Heart right ventricle (tissue), 16 donors: ENCODE measurements around the gene TMEM147. TPM values are rescaled to one million over a fixed set of nuclear protein-coding genes. Genes with fewer than 3 reads are reported as not detected.
A peak's percentile ranks its signal among the peaks of the same experiment; 100 is the strongest.

Experiments used
- ATAC-seq, 8 donors: fragments of 200-7000 bp; cut with Tn5 transposase; one replicate each; pipeline ENCODE4 v1.9.1; 2020; ENCODE audit warnings: mild to moderate bottlenecking in 8 of 8, moderate library complexity in 8 of 8, moderate number of reproducible peaks in 1 of 8
- DNase-seq, 2 donors: peaks; one replicate each; pipeline ENCODE4 v3.0.0-alpha.2; 2020
- H3K27ac ChIP-seq, 10 donors: fragments of 200-600 bp; sonication (generic) in 2 of 10; one replicate each; pipeline versions ENCODE4 v1.5.0 to v1.8.0; 2020 to 2022; ENCODE audit warnings: mild to moderate bottlenecking in 3 of 10
- H3K27me3 ChIP-seq, 7 donors: fragments of 200-600 bp; one replicate each; pipeline ENCODE4 v1.8.0; 2021 to 2022; ENCODE audit warnings: mild to moderate bottlenecking in 2 of 7
- H3K36me3 ChIP-seq, 9 donors: fragments of 200-600 bp; sonication (generic) in 1 of 9; one replicate each; pipeline versions ENCODE4 v1.5.0 to v1.8.0; 2020 to 2022; ENCODE audit warnings: mild to moderate bottlenecking in 2 of 9
- H3K4me1 ChIP-seq, 9 donors: fragments of 200-600 bp; sonication (generic) in 1 of 9; one replicate each; pipeline versions ENCODE4 v1.5.0 to v1.8.0; 2020 to 2022; ENCODE audit warnings: mild to moderate bottlenecking in 4 of 9
- H3K4me3 ChIP-seq, 10 donors: fragments of 200-600 bp; sonication (generic) in 2 of 10; one replicate each; pipeline versions ENCODE4 v1.5.0 to v1.8.0; 2020 to 2022; ENCODE audit warnings: mild to moderate bottlenecking in 7 of 10, moderate library complexity in 2 of 10
- H3K9me3 ChIP-seq, 11 donors: fragments of 200-600 bp in 10 of 11; sonication (generic) in 2 of 11; one replicate each; pipeline versions ENCODE4 v1.5.0 to v1.8.0; 2013 to 2022; ENCODE audit warnings: mild to moderate bottlenecking in 2 of 11, control low read depth in 1 of 11, moderate library complexity in 1 of 11
- CTCF ChIP-seq, 9 donors: fragments of 200-600 bp; sonication (generic) in 2 of 9; IDR thresholded peaks; one replicate each; pipeline versions ENCODE4 v1.5.0 to v1.8.0; 2021 to 2022; ENCODE audit warnings: antibody characterized with exemption in 9 of 9, mild to moderate bottlenecking in 5 of 9, moderate library complexity in 1 of 9
- WGBS, 2 donors: extraction: QIAGEN DNeasy Blood & Tissue Kit; methylation state at CpG; one replicate each; pipeline ENCODE4 v1.1.7; 2013; ENCODE audit warnings: inconsistent platforms in 1 of 2; 5-methylcytosine and 5-hydroxymethylcytosine counted together
- intact Hi-C, 10 donors: fragments of 100-400 bp; cut with DNase I; formaldehyde crosslinking; loops; one replicate each; pipeline versions ENCODE4 v1.11.1 to v1.14.2; 2022
- polyA plus RNA-seq, 2 donors: library from polyadenylated mRNA; stranded (reverse); fragments of 200-250 nt; gene quantifications; one replicate each; pipeline ENCODE4 v1.2.3, GENCODE V29; 2013
- total RNA-seq, 10 donors: library from RNA; stranded (reverse); fragmentation: NEBNext Ultra II Directional in 3 of 10; extraction: Animal tissue kit (Norgen Biotek cat#: 25700) in 3 of 10; gene quantifications; one replicate each; pipeline versions ENCODE4 v1.2.1 to v1.2.4, GENCODE V29; 2021 to 2023
- donor health status: Arrhythmogenic right ventricular cardiomyopathy.
- donor health status: ischemic (EF 13 %, LVEDD 7.1; RV severe dilation, severe dysfunction).
- donor health status: healthy with polysubstance abuse.
- donor health status: DM: no; HTN: yes; CAD: no.
- donor health status: DM: no; HTN: no; CAD: no.
- donor health status: ischemic (EF 25% LVEDD 6.9; RV normal size, moderate dysfunction).
- donor health status: ischemic (EF 25% LVEDD 5.7; RV mildly dilated, moderate dysfunction).
- donor health status: healthy.
- donor health status: DM: yes; HTN: yes; CAD: no.
- donor health status: Ischemic cardiomyopathy.
- donor health status: ischemic (EF 35%, LVEDD 5.7; RV mildly dilated, moderate dysfunction).
- donor health status: nonischemic (EF 11% LVEDD 7.7; RV severe dilation, severe dysfunction).
- donor health status: DM: yes; HTN: yes; CAD: no.
- donor health status: PGD.
- donor health status: ischemic (EF 29% LVEDD 5.4; RV normal size, mild dysfunction).
- donor health status: nonischemic (EF 23%, LVEDD 6.1; RV moderate dilation, normal function).

Gene TMEM147
- total and polyA plus RNA-seq, 12 donors, result 62.8 to 229 (median 80.4) TPM

- Histone ChIP-seq H3K9me3 (no peaks in the 10 kb centered on the region), H3K4me3 (peak overlapping the region in 9 of 10 donors; percentile 53 to 97 (median 87)), H3K36me3 (peaks cover 0 to 20% (median 0%) of the 10 kb centered on the region in 9 donors), H3K27ac (peak overlapping the region in 2 of 10 donors; percentile 91 to 94), H3K27me3 (no peaks in the 10 kb centered on the region), H3K4me1 (peaks cover 0 to 24% (median 21%) of the 10 kb centered on the region in 9 donors)
- no peak for DNase-seq
- WGBS, 2 donors, result 87 to 91% methylated on average over 8 of the region's 8 CpGs
- no peak for TF ChIP-seq CTCF (IDR thresholded peaks at IDR 0.05)
- no peak for ATAC-seq
- intact Hi-C loops, result loop anchor here in 7 of 10 donors (5.0 to 10.0 kb wide), 6 partner anchors 66 to 388 kb away; partner anchors contain the start of genes KMT2B (in 4 of the 7), ETV2 (in 3 of the 7), COX6B1 (in 1 of the 7) and HAUS5 (in 1 of the 7)
Measured at GRCh38 chr19:35546532-35546931, 1.1 kb downstream of the TMEM147 start.

GRCh38 chr19:35549174-35549788, 3.9 kb downstream of the TMEM147 start:
- 22 to 24% methylated on average over 6 of the region's 6 CpGs for WGBS, 2 donors

GRCh38 chr19:35549879-35550523, 4.6 kb downstream of the TMEM147 start:
- TF ChIP-seq CTCF (IDR thresholded peaks at IDR 0.05), result no peak
- no peaks in the 10 kb centered on the region for H3K9me3 ChIP-seq
- no peak for DNase-seq
- H3K4me3 ChIP-seq, result no peak overlapping the region
- intact Hi-C loops, result loop anchor here in 9 of 10 donors (1.0 to 10.0 kb wide), 8 partner anchors 62 to 385 kb away; partner anchors contain the start of genes KMT2B (in 6 of the 9), ETV2 (in 3 of the 9), COX6B1 (in 2 of the 9) and HAUS5 (in 2 of the 9)
- H3K36me3 ChIP-seq, result peaks cover 0 to 15% (median 0%) of the 10 kb centered on the region in 9 donors
- 89 to 94% methylated on average over 15 of the region's 15 CpGs for WGBS, 2 donors
- no peaks in the 10 kb centered on the region for H3K27me3 ChIP-seq
- no peak overlapping the region for H3K27ac ChIP-seq
- H3K4me1 ChIP-seq, result peaks cover 0 to 17% (median 13%) of the 10 kb centered on the region in 9 donors
- no peak for ATAC-seq

More at GRCh38 chr19:35549174-35549788, 3.9 kb downstream of the TMEM147 start:
- ATAC-seq, result no peak
- peaks cover 0 to 15% (median 0%) of the 10 kb centered on the region in 9 donors for H3K36me3 ChIP-seq
- no peaks in the 10 kb centered on the region for H3K9me3 ChIP-seq
- H3K27ac ChIP-seq, result no peak overlapping the region
- no peaks in the 10 kb centered on the region for H3K27me3 ChIP-seq
- intact Hi-C loops, result loop anchor here in 8 of 10 donors (1.0 to 10.0 kb wide), 8 partner anchors 63 to 386 kb away; partner anchors contain the start of genes KMT2B (in 4 of the 8), ETV2 (in 3 of the 8), COX6B1 (in 2 of the 8) and HAUS5 (in 1 of the 8)
- TF ChIP-seq CTCF (IDR thresholded peaks at IDR 0.05), result peak; percentile 66 to 83 (median 73)
- no peak overlapping the region for H3K4me3 ChIP-seq
- H3K4me1 ChIP-seq, result peaks cover 0 to 24% (median 20%) of the 10 kb centered on the region in 9 donors
- peak in 1 of 2 donors; percentile 55 for DNase-seq

GRCh38 chr19:35551091-35551810, 5.8 kb downstream of the TMEM147 start:
- WGBS, 2 donors, result 86 to 89% methylated on average over 21 of the region's 21 CpGs
- intact Hi-C loops, result loop anchor here in 2 of 10 donors (5.0 to 10.0 kb wide), 3 partner anchors 61 to 166 kb away; partner anchors contain the start of genes KMT2B (in 2 of the 2) and HAUS5 (in 1 of the 2)
- DNase-seq (no peak), ATAC-seq (no peak)
- Histone ChIP-seq H3K36me3 (peaks cover 0 to 15% (median 0%) of the 10 kb centered on the region in 9 donors), H3K27me3 (peaks cover 0 to 2% (median 0%) of the 10 kb centered on the region in 7 donors), H3K4me3 (no peak overlapping the region), H3K27ac (no peak overlapping the region), H3K4me1 (peaks cover 0 to 10% (median 8%) of the 10 kb centered on the region in 9 donors), H3K9me3 (no peaks in the 10 kb centered on the region)
- TF ChIP-seq CTCF (IDR thresholded peaks at IDR 0.05), result no peak
